ENCODE measurements around the gene C8B.

C8B gene

GRCh38 chr1:56968878-56969495 lies 3.2 kb upstream of the C8B start:
- DNase-seq: no peak

- DNase-seq: no peak
Measured at GRCh38 chr1:56967900-56968832, 2.4 kb upstream of the C8B start.

DNA sequence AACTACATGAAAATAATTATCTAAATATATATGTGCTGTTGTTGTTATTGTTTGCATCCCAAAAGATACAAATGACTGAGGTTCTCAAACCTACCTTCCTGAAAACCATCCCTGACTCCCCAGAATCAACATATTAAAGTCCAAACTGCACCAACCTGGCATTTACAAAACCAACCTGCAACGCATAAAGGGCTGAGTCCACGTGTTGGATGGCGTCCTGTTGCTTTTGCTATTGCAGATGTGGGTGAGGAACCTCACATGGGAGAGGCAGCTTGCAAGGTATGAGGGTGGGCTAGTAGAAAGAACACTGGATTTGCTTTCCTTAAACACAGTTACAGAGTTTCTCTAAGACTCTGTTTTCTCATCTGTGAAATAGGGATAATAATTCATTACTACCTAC lies 1.5 kb upstream of the C8B start:
- DNase-seq: no peak

- DNase-seq: no peak
Measured at GRCh38 chr1:56966698-56966999, 834 bp upstream of the C8B start.

- DNase-seq: no peak
Measured at GRCh38 chr1:56965191-56965590, 624 bp downstream of the C8B start.

GRCh38 chr1:56964349-56965017 lies 1.3 kb downstream of the C8B start:
- no peak for DNase-seq

DNA sequence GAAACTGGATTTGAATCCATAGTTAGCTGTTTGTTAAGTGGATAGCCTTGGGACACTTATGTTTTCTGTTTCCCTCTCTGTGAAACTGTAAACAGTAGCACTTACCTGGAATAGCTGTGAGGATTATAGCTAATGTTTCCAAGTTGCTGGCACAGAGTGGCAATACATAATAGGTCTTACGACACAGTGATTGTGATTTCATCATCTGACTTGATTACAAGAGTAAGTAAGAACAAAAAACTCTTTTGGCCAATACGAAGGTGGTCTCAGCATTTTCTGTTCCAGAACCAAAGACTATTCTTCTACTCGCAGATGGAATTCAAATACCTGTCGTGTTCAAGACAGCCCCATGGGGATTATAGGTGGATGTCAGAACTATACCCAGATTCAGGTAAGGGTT lies 2.1 kb downstream of the C8B start:
- DNase-seq: no peak

DNA sequence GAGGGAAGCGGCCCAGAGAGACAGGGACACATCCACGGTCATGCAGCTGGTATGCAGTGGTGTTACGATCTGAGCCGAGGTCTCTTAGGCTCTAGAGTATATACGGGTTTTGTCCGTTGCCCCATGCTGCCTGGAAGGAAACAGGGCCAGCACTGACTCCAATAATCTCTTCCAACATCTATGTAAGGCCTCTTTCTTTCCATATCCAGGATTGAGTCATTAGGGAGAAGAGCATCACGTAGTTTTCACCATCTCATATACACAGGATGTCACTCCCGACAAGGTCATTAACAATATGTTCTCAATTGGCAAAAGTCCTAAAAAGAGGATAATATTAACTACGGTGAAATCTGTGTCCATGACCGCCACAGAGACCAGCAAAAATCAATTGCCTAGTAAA lies 4.4 kb downstream of the C8B start:
- DNase-seq: no peak

GRCh38 chr1:56958526-56958925 lies 7.3 kb downstream of the C8B start:
- no peak for DNase-seq

DNA sequence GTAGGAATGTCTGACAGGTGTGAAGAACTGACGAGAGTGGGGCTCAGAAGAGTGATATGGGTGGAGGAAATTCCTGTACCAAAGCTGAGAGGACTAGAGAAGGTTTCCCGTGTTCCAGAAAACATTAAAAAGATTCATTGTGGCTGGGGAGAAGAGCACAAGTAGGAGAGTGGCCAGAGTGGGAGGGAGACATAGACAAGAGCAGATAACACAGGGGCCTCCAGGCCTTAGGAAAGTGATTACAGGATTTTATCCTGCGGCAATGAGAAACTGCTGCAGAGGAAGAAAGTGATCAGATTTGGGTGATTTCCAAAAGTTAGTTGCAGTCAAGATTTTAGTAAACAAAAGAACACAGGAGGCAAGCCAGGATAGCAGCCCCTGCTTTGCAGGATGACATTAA lies 7.9 kb downstream of the C8B start:
- no peak for DNase-seq

- no peak for DNase-seq
Measured at GRCh38 chr1:56954664-56955063, 11.2 kb downstream of the C8B start.

GRCh38 chr1:56953386-56953785 lies 12.4 kb downstream of the C8B start:
- no peak for DNase-seq

GRCh38 chr1:56952501-56952900 lies 13.3 kb downstream of the C8B start:
- no peak for DNase-seq

DNA sequence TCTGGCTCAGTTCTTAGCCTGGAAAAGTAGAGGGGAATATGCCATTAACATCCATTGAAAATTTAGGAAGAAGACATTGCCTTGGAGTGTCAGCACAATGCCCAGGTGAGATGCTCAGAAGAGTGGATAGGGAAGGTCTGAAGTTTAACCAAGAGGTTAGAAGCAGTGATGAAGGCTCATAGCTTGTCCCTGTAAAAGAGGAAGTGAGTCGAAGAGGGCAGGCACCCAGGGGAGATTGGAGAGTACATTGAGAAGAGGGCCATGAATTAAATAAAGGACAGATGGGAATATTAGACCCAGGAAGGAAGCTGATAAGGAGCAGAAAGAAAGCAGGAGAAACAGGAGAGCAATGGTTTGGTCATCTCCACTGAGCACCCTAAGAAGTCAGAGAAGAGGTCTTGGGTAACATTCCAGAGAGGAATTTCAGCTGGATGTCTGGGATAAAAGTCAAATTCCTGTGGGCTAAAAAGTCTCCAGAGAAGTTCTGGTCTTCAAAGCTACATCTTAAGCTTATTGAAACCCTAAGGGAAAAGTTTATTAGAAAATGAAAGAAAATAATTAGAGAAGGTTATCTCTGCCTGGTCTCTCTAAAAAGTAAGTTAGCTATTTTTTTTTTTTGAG lies 17.3 kb downstream of the C8B start:
- no peak for DNase-seq

DNA sequence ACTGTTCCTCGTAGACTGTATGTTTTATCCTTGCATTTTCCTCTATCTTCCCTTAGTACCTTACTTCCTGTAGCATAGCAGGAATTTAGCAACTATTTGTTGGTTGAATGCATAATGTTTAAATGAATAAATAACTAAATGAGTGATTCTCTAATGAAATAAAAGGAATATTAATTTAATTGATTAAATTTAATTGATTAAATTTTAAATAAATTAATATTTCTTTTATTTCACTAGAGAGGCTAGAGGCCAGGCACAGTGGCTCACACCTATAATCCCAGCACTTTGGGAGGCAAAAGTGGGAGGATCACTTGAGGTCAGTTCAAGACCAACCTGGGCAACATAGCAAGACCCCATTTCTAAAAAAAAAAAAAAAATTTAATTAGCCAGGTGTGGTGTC lies 25.8 kb downstream of the C8B start:
- no peak for DNase-seq

- no peak for DNase-seq
Measured at GRCh38 chr1:56939209-56939608, 26.6 kb downstream of the C8B start.

DNA sequence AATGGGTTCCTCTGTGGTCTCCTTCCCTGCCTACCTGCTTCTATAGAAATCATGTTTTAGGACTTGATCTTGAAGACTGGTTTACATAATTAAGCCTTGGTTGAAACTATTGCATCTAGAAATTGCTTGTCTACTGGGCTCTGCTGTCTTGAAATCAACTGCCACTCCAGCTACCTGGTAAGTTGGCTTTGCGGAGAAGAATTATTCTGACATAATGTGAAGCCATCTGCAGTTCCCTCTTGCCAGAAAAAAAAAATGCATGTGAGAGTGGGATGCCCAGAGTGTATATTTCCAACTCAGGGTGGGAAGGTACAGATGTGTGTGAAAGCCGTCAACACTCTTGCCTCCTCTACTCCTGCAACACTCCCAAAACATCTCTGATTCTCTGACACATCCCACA lies 27.2 kb downstream of the C8B start:
- no peak for DNase-seq

- no peak for DNase-seq
Measured at GRCh38 chr1:56934430-56935060, 31.3 kb downstream of the C8B start.

DNA sequence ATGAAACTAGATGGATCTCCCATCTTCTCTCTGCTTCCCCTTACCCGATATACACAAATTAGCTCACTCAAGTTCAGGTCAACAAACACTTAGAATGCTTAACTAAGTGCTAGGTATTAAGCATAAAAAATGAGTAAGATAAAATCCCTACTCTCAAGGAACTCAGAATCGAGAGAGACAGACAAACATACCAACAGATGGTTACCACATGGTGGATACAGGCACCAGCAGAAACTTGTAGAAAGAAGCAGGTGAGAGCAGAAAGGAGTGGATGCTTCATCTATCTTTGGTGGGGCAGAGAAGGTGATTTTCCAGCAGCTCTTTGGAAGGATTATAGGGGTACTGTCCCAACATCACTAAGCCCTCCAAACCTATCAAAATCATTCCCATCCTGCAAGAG lies 32.2 kb downstream of the C8B start:
- DNase-seq: no peak

DNA sequence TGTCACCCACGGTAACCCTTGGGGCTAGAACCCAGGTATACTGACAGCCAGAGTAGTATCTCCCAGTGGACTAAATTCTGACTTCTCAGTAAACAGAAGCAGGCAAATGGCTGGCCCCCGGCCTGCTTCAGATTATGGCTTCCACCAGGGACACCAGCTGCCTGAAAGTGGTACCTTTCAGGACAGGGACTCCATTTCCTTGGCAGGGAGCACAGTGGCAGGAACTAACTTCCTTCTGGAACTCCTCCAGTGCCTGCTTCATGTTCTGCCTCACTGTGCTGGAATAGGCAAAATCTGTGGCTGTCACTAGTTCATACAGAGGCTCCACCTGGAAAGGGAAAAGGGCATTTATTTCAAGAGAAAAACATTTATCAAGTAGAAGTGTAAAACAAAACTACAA lies 32.7 kb downstream of the C8B start:
- no peak for DNase-seq

GRCh38 chr1:56931686-56932085 lies 34.1 kb downstream of the C8B start:
- DNase-seq: no peak

- no peak for DNase-seq
Measured at GRCh38 chr1:56931211-56931610, 34.6 kb downstream of the C8B start.

DNA sequence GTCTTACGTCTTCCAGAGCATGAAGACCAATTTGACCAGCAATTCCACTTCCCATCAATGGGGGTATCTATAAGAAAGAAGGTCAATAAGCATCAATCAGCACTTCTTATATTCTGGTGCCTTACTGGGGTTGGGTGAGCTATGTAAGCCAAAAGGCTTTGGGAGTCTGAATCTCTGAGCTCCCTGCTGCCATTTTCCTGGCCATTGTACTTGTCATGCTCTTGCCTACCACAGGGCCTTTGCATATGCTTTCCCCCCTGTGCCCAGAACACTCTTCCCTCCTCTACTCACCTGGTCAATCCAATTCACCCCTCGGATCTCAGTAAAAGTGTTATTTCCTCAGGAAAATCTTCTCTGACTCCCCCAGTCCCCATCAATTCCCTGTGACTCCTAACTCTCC lies 36.3 kb downstream of the C8B start:
- no peak for DNase-seq

Data from CD4-positive, alpha-beta T cell treated with Interleukin-12 subunit alpha and Interleukin-12 subunit beta, for 1 hour (primary cell).